ENCODE results near the gene RSU1. TPM values are rescaled to one million over a fixed set of nuclear protein-coding genes. Genes with fewer than 3 reads are reported as not detected.

The RSU1 gene
- total RNA-seq, 1 experiment from 2014 or later = 54.4 TPM

DNA sequence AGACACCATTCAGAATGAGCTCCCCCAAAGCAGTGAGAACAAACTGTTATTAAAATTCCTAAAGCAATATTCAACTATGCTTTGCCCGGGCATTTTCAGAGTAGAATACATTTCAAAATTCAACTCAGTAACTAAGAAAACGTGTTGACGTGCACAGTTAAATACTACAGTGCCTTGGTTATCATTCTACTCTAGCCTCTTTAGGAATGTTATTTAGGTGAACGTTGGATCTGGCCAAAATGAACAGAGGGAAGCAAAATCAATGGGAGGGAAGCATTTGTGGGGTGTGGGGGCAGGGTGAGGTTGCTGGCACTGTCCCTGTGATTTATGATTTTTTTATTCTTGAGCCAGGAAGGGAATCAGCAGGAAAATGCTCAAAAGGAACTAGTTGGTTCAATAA lies 27.5 kb downstream of the RSU1 start:
- Mint-ChIP-seq H3K36me3 (ENCODE audit: insufficient read depth, unreplicated experiment) (peaks cover 17% of the 10 kb centered on the region), H3K27ac (ENCODE audit: low read depth, unreplicated experiment) (no peak overlapping the region), H3K4me1 (ENCODE audit: insufficient read depth, unreplicated experiment) (peaks cover 7% of the 10 kb centered on the region), H3K4me3 (ENCODE audit: unreplicated experiment) (no peak overlapping the region), H3K9me3 (ENCODE audit: unreplicated experiment) (no peaks in the 10 kb centered on the region), H3K27me3 (ENCODE audit: insufficient read depth, unreplicated experiment) (no peaks in the 10 kb centered on the region)
- no peak for DNase-seq (ENCODE audit: unreplicated experiment)
- TF ChIP-seq, protein P1, sequence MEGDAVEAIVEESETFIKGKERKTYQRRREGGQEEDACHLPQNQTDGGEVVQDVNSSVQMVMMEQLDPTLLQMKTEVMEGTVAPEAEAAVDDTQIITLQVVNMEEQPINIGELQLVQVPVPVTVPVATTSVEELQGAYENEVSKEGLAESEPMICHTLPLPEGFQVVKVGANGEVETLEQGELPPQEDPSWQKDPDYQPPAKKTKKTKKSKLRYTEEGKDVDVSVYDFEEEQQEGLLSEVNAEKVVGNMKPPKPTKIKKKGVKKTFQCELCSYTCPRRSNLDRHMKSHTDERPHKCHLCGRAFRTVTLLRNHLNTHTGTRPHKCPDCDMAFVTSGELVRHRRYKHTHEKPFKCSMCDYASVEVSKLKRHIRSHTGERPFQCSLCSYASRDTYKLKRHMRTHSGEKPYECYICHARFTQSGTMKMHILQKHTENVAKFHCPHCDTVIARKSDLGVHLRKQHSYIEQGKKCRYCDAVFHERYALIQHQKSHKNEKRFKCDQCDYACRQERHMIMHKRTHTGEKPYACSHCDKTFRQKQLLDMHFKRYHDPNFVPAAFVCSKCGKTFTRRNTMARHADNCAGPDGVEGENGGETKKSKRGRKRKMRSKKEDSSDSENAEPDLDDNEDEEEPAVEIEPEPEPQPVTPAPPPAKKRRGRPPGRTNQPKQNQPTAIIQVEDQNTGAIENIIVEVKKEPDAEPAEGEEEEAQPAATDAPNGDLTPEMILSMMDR (IDR thresholded peaks at IDR 0.05; ENCODE audit: unreplicated experiment) = no peak
- ChIA-PET POLR2A (interaction anchor here (0.6 kb wide), 1 partner anchor 28 kb away, joined by 3 read pairs; the partner anchor contains the start of gene RSU1), CTCF (interaction anchor here (0.6 to 1.5 kb wide), 2 partner anchors 12 to 908 kb away, joined by 4 to 5 read pairs; no protein-coding TSS in a partner anchor)
- intact Hi-C loops (cut with micrococcal nuclease) = no loop called here
- no TSS peak for BruUV-seq (replicated peaks)

DNA sequence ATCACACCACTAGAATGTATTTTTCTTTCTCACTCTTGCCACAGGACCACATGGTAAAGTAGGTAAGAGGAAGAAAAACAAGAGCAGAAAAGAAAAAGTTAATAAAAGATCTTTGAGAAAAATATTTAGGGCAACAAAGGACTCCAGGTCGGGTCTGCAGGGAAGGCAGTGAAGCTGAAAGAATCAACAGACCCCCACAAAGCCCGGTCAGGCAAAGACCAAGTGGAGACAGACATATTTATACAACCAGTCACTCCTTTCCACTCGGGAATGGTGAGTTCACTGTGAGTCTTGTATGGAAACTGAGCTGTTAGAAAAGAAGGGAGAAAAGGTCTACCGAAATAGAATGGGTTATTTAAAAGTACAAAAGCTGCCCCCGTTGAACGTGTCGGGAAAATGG lies 28.0 kb downstream of the RSU1 start:
- TF ChIP-seq, protein P1 (IDR thresholded peaks at IDR 0.05; ENCODE audit: unreplicated experiment) = no peak
- intact Hi-C loops (cut with micrococcal nuclease) = no loop called here
- H3K36me3 Mint-ChIP-seq (ENCODE audit: insufficient read depth, unreplicated experiment) = peaks cover 17% of the 10 kb centered on the region
- H3K4me3 Mint-ChIP-seq (ENCODE audit: unreplicated experiment) = no peak overlapping the region
- ChIA-PET POLR2A (interaction anchor here (0.6 kb wide), 1 partner anchor 28 kb away, joined by 3 read pairs; the partner anchor contains the start of gene RSU1), CTCF (interaction anchor here (0.6 to 1.5 kb wide), 2 partner anchors 11 to 908 kb away, joined by 4 to 5 read pairs; no protein-coding TSS in a partner anchor)
- H3K27ac Mint-ChIP-seq (ENCODE audit: low read depth, unreplicated experiment) = no peak overlapping the region
- no peaks in the 10 kb centered on the region for H3K9me3 Mint-ChIP-seq (ENCODE audit: unreplicated experiment)
- peaks cover 7% of the 10 kb centered on the region for H3K4me1 Mint-ChIP-seq (ENCODE audit: insufficient read depth, unreplicated experiment)
- DNase-seq (ENCODE audit: unreplicated experiment) = no peak
- no TSS peak for BruUV-seq (replicated peaks)
- H3K27me3 Mint-ChIP-seq (ENCODE audit: insufficient read depth, unreplicated experiment) = no peaks in the 10 kb centered on the region

GRCh38 chr10:16788778-16789177 lies 28.4 kb downstream of the RSU1 start:
- Mint-ChIP-seq H3K4me1 (ENCODE audit: insufficient read depth, unreplicated experiment) (peaks cover 7% of the 10 kb centered on the region), H3K27ac (ENCODE audit: low read depth, unreplicated experiment) (no peak overlapping the region), H3K4me3 (ENCODE audit: unreplicated experiment) (no peak overlapping the region), H3K27me3 (ENCODE audit: insufficient read depth, unreplicated experiment) (no peaks in the 10 kb centered on the region), H3K9me3 (ENCODE audit: unreplicated experiment) (no peaks in the 10 kb centered on the region), H3K36me3 (ENCODE audit: insufficient read depth, unreplicated experiment) (peaks cover 17% of the 10 kb centered on the region)
- ChIA-PET POLR2A (no interaction called here), CTCF (interaction anchor here (0.6 to 0.9 kb wide), 2 partner anchors 11 to 602 kb away, joined by 4 to 6 read pairs; no protein-coding TSS in a partner anchor)
- intact Hi-C loops (cut with micrococcal nuclease) = no loop called here
- no peak for DNase-seq (ENCODE audit: unreplicated experiment)
- TF ChIP-seq, protein P1 (IDR thresholded peaks at IDR 0.05; ENCODE audit: unreplicated experiment) = no peak
- no TSS peak for BruUV-seq (replicated peaks)

GRCh38 chr10:16788125-16788524 lies 29.1 kb downstream of the RSU1 start:
- ChIA-PET POLR2A (no interaction called here), CTCF (interaction anchor here (0.6 to 0.9 kb wide), 2 partner anchors 11 to 602 kb away, joined by 4 to 6 read pairs; no protein-coding TSS in a partner anchor)
- BruUV-seq (replicated peaks) = no TSS peak
- Mint-ChIP-seq H3K9me3 (ENCODE audit: unreplicated experiment) (no peaks in the 10 kb centered on the region), H3K4me3 (ENCODE audit: unreplicated experiment) (no peak overlapping the region), H3K36me3 (ENCODE audit: insufficient read depth, unreplicated experiment) (peaks cover 17% of the 10 kb centered on the region), H3K27me3 (ENCODE audit: insufficient read depth, unreplicated experiment) (no peaks in the 10 kb centered on the region), H3K27ac (ENCODE audit: low read depth, unreplicated experiment) (no peak overlapping the region), H3K4me1 (ENCODE audit: insufficient read depth, unreplicated experiment) (peaks cover 7% of the 10 kb centered on the region)
- intact Hi-C loops (cut with micrococcal nuclease) = no loop called here
- no peak for DNase-seq (ENCODE audit: unreplicated experiment)
- TF ChIP-seq, protein P1 (IDR thresholded peaks at IDR 0.05; ENCODE audit: unreplicated experiment) = no peak
